ENCODE data around the gene RHBDD1.

The RHBDD1 gene

DNA sequence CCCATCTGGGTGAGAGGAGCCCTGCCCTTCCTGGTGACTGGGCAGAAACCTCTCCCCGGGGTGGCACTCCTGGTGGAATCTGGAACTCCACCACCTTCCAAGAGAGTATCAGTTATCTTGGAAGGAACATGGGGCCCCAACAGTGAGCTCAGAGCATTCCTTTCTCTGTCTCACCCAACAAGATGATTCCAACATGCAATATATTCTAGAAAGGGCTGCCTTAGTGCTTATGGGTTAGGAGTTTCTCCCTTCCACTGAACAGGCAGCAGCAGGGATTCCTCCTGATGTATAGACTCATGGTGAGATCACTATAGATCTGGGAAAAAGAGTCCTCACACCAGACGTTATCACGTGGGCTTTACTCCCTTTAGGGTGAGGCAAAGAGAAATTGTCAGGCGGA is 181.0 kb downstream of the RHBDD1 start:
- Histone ChIP-seq H3K27me3 (ENCODE audit: control insufficient read depth, insufficient read depth, low read length, poor library complexity, severe bottlenecking) (no peaks in the 10 kb centered on the region), H3K9me3 (ENCODE audit: control insufficient read depth, low read length) (no peaks in the 10 kb centered on the region), H3K4me1 (ENCODE audit: control insufficient read depth, insufficient read depth, low read length) (no peaks in the 10 kb centered on the region), H3K36me3 (ENCODE audit: control insufficient read depth, insufficient read depth, low read length) (no peaks in the 10 kb centered on the region), H3K27ac (ENCODE audit: insufficient read depth, low read depth, low read length, poor library complexity, severe bottlenecking) (no peak overlapping the region), H3K4me3 (ENCODE audit: insufficient read depth, low read depth, low read length) (no peak overlapping the region)
- 65 to 67% methylated on average over 4 of the region's 4 CpGs for WGBS, 2 experiments

GRCh38 chr2:227020416-227020815 is 184.6 kb downstream of the RHBDD1 start:
- Histone ChIP-seq H3K27ac (ENCODE audit: insufficient read depth, low read depth, low read length, poor library complexity, severe bottlenecking) (no peak overlapping the region), H3K27me3 (ENCODE audit: control insufficient read depth, insufficient read depth, low read length, poor library complexity, severe bottlenecking) (no peaks in the 10 kb centered on the region), H3K4me3 (ENCODE audit: insufficient read depth, low read depth, low read length) (no peak overlapping the region), H3K4me1 (ENCODE audit: control insufficient read depth, insufficient read depth, low read length) (no peaks in the 10 kb centered on the region), H3K9me3 (ENCODE audit: control insufficient read depth, low read length) (no peaks in the 10 kb centered on the region), H3K36me3 (ENCODE audit: control insufficient read depth, insufficient read depth, low read length) (no peaks in the 10 kb centered on the region)
- WGBS, 2 experiments = 95 to 96% methylated on average over 2 of the region's 2 CpGs

DNA sequence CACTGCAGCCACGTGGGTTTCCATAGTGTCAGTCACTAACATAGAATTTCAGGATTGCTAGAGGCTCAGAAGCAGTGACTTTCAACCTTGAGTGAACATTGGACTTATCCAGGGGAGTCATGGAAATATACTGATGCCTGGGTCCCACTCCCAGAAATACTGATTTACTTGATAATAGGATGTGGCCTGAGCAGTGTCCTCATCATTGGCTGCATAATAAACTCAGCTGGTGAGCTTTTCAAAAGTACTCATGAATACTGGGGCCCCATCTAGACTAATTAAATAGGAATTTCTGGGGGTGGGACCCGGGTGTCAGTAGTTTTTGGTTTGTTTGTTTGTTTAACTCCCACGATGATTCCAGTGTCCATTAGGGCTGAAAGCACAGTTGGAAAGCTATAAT is 186.8 kb downstream of the RHBDD1 start:
- 72 to 74% methylated on average over 3 of the region's 3 CpGs for WGBS, 2 experiments
- Histone ChIP-seq H3K27ac (ENCODE audit: insufficient read depth, low read depth, low read length, poor library complexity, severe bottlenecking) (no peak overlapping the region), H3K9me3 (ENCODE audit: control insufficient read depth, low read length) (no peaks in the 10 kb centered on the region), H3K4me3 (ENCODE audit: insufficient read depth, low read depth, low read length) (no peak overlapping the region), H3K36me3 (ENCODE audit: control insufficient read depth, insufficient read depth, low read length) (no peaks in the 10 kb centered on the region), H3K4me1 (ENCODE audit: control insufficient read depth, insufficient read depth, low read length) (no peaks in the 10 kb centered on the region), H3K27me3 (ENCODE audit: control insufficient read depth, insufficient read depth, low read length, poor library complexity, severe bottlenecking) (no peaks in the 10 kb centered on the region)

DNA sequence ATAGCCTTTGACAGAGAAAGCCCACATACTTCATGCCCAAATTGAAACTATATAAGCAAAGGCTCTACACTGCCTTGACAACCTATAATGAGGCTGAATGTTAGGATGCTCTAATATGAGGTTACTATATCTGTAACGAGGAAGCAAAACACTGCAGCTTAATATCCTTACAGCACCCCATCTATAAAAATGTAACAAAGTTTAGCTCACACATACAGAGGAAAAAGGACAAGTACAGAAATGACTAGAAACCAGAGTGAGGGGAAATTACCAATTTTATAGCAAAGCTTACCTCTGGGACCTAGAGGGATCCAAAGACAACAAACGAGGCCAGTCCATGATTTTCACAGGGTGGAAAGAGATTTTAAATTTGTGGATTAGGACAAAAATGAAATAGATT is 189.7 kb downstream of the RHBDD1 start:
- WGBS, 2 experiments = 100% methylated on average over 1 to 2 of the region's 2 CpGs
- H3K27ac ChIP-seq (ENCODE audit: insufficient read depth, low read depth, low read length, poor library complexity, severe bottlenecking) = no peak overlapping the region
- no peaks in the 10 kb centered on the region for H3K27me3 ChIP-seq (ENCODE audit: control insufficient read depth, insufficient read depth, low read length, poor library complexity, severe bottlenecking)
- H3K36me3 ChIP-seq (ENCODE audit: control insufficient read depth, insufficient read depth, low read length) = no peaks in the 10 kb centered on the region
- H3K4me1 ChIP-seq (ENCODE audit: control insufficient read depth, insufficient read depth, low read length) = no peaks in the 10 kb centered on the region
- no peak overlapping the region for H3K4me3 ChIP-seq (ENCODE audit: insufficient read depth, low read depth, low read length)
- no peaks in the 10 kb centered on the region for H3K9me3 ChIP-seq (ENCODE audit: control insufficient read depth, low read length)

DNA sequence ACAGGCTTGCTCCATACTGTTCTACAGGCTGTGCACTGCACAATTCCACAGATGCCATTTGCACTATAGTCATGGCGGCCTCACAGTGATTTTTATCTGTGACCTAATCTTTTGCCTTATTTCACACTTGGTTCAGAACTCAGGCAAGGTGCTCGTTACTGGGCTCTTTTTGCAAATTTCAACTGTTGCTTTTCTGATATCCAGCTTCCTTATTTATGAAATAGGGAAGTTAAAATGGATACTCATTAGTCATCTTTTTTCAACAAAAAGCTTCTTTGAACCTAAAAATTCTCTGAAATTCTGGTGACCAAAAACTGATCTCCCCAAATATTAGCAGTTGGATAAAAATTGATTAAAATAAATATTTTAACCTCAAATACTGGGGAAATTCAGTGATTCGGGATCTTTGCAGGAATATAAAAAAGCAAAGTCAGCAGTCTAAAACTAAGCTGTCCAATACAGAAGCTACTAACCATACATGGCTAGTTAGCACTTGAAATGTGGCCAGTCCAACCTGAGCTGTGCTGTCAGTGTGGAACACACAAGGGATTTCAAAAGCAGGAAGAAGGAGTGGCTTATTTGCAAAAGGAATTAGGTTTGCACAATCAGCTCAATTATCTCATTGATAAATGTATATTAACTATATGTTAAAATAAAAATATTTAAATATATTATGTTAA is 193.7 kb downstream of the RHBDD1 start:
- Histone ChIP-seq H3K4me1 (ENCODE audit: control insufficient read depth, insufficient read depth, low read length) (no peaks in the 10 kb centered on the region), H3K27me3 (ENCODE audit: control insufficient read depth, insufficient read depth, low read length, poor library complexity, severe bottlenecking) (no peaks in the 10 kb centered on the region), H3K36me3 (ENCODE audit: control insufficient read depth, insufficient read depth, low read length) (no peaks in the 10 kb centered on the region), H3K27ac (ENCODE audit: insufficient read depth, low read depth, low read length, poor library complexity, severe bottlenecking) (no peak overlapping the region), H3K9me3 (ENCODE audit: control insufficient read depth, low read length) (no peaks in the 10 kb centered on the region), H3K4me3 (ENCODE audit: insufficient read depth, low read depth, low read length) (no peak overlapping the region)
- 91 to 92% methylated on average over 3 of the region's 3 CpGs for WGBS, 2 experiments

- WGBS, 2 experiments = 90 to 96% methylated on average over 2 of the region's 2 CpGs
- H3K4me3 ChIP-seq (ENCODE audit: insufficient read depth, low read depth, low read length) = no peak overlapping the region
- H3K27ac ChIP-seq (ENCODE audit: insufficient read depth, low read depth, low read length, poor library complexity, severe bottlenecking) = no peak overlapping the region
- H3K27me3 ChIP-seq (ENCODE audit: control insufficient read depth, insufficient read depth, low read length, poor library complexity, severe bottlenecking) = no peaks in the 10 kb centered on the region
- H3K9me3 ChIP-seq (ENCODE audit: control insufficient read depth, low read length) = no peaks in the 10 kb centered on the region
- no peaks in the 10 kb centered on the region for H3K36me3 ChIP-seq (ENCODE audit: control insufficient read depth, insufficient read depth, low read length)
- H3K4me1 ChIP-seq (ENCODE audit: control insufficient read depth, insufficient read depth, low read length) = peaks cover 1% of the 10 kb centered on the region
Measured at GRCh38 chr2:227030789-227031188, 194.9 kb downstream of the RHBDD1 start.

GRCh38 chr2:227031379-227031778 is 195.5 kb downstream of the RHBDD1 start:
- Histone ChIP-seq H3K9me3 (ENCODE audit: control insufficient read depth, low read length) (no peaks in the 10 kb centered on the region), H3K36me3 (ENCODE audit: control insufficient read depth, insufficient read depth, low read length) (no peaks in the 10 kb centered on the region)
- 54 to 61% methylated on average over 3 of the region's 3 CpGs for WGBS, 2 experiments

GRCh38 chr2:227033471-227034148 is 197.8 kb downstream of the RHBDD1 start:
- H3K36me3 ChIP-seq (ENCODE audit: control insufficient read depth, insufficient read depth, low read length) = no peaks in the 10 kb centered on the region
- H3K27ac ChIP-seq (ENCODE audit: insufficient read depth, low read depth, low read length, poor library complexity, severe bottlenecking) = no peak overlapping the region
- H3K9me3 ChIP-seq (ENCODE audit: control insufficient read depth, low read length) = no peaks in the 10 kb centered on the region
- no peaks in the 10 kb centered on the region for H3K27me3 ChIP-seq (ENCODE audit: control insufficient read depth, insufficient read depth, low read length, poor library complexity, severe bottlenecking)
- 58 to 60% methylated on average over 14 to 16 of the region's 16 CpGs for WGBS, 2 experiments
- no peak overlapping the region for H3K4me3 ChIP-seq (ENCODE audit: insufficient read depth, low read depth, low read length)
- H3K4me1 ChIP-seq (ENCODE audit: control insufficient read depth, insufficient read depth, low read length) = peaks cover 6% of the 10 kb centered on the region

More at GRCh38 chr2:227031379-227031778, 195.5 kb downstream of the RHBDD1 start:
- Histone ChIP-seq H3K4me3 (ENCODE audit: insufficient read depth, low read depth, low read length) (no peak overlapping the region), H3K27ac (ENCODE audit: insufficient read depth, low read depth, low read length, poor library complexity, severe bottlenecking) (no peak overlapping the region), H3K4me1 (ENCODE audit: control insufficient read depth, insufficient read depth, low read length) (peaks cover 6% of the 10 kb centered on the region), H3K27me3 (ENCODE audit: control insufficient read depth, insufficient read depth, low read length, poor library complexity, severe bottlenecking) (no peaks in the 10 kb centered on the region)

GRCh38 chr2:227035711-227036367 is 200.0 kb downstream of the RHBDD1 start:
- no peaks in the 10 kb centered on the region for H3K27me3 ChIP-seq (ENCODE audit: control insufficient read depth, insufficient read depth, low read length, poor library complexity, severe bottlenecking)
- no peak overlapping the region for H3K4me3 ChIP-seq (ENCODE audit: insufficient read depth, low read depth, low read length)
- 79 to 82% methylated on average over 7 of the region's 7 CpGs for WGBS, 2 experiments
- H3K4me1 ChIP-seq (ENCODE audit: control insufficient read depth, insufficient read depth, low read length) = peaks cover 6% of the 10 kb centered on the region
- H3K27ac ChIP-seq (ENCODE audit: insufficient read depth, low read depth, low read length, poor library complexity, severe bottlenecking) = peak overlapping the region; percentile 36
- H3K9me3 ChIP-seq (ENCODE audit: control insufficient read depth, low read length) = no peaks in the 10 kb centered on the region
- no peaks in the 10 kb centered on the region for H3K36me3 ChIP-seq (ENCODE audit: control insufficient read depth, insufficient read depth, low read length)

GRCh38 chr2:227036527-227036926 is 200.7 kb downstream of the RHBDD1 start:
- no peaks in the 10 kb centered on the region for H3K27me3 ChIP-seq (ENCODE audit: control insufficient read depth, insufficient read depth, low read length, poor library complexity, severe bottlenecking)
- H3K27ac ChIP-seq (ENCODE audit: insufficient read depth, low read depth, low read length, poor library complexity, severe bottlenecking) = no peak overlapping the region
- peaks cover 6% of the 10 kb centered on the region for H3K4me1 ChIP-seq (ENCODE audit: control insufficient read depth, insufficient read depth, low read length)
- no peaks in the 10 kb centered on the region for H3K9me3 ChIP-seq (ENCODE audit: control insufficient read depth, low read length)
- no peak overlapping the region for H3K4me3 ChIP-seq (ENCODE audit: insufficient read depth, low read depth, low read length)
- no peaks in the 10 kb centered on the region for H3K36me3 ChIP-seq (ENCODE audit: control insufficient read depth, insufficient read depth, low read length)
- 83 to 87% methylated on average over 3 of the region's 3 CpGs for WGBS, 2 experiments
